ENCODE measurements around the gene MS4A4A.

DNA sequence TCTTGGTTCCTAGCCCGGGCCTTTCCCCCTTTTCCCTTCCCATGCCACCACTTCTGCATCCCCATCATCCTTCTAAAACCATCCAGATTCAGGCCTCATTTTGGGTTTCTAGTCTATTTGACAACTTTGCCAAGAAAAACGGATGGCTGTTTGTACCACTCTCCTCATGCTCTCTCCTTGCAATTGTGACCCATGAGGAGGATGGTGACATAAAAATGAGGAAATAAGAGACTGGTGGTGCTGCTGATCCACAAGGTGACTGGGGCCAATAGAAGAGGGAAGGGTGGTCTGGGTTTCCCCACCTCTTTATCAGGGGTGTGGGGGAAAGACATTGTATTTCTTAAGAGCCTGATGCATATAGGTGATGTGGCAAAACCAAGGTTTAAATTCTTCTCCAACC, 1.0 kb downstream of the MS4A4A start:
- TF ChIP-seq, protein P1, sequence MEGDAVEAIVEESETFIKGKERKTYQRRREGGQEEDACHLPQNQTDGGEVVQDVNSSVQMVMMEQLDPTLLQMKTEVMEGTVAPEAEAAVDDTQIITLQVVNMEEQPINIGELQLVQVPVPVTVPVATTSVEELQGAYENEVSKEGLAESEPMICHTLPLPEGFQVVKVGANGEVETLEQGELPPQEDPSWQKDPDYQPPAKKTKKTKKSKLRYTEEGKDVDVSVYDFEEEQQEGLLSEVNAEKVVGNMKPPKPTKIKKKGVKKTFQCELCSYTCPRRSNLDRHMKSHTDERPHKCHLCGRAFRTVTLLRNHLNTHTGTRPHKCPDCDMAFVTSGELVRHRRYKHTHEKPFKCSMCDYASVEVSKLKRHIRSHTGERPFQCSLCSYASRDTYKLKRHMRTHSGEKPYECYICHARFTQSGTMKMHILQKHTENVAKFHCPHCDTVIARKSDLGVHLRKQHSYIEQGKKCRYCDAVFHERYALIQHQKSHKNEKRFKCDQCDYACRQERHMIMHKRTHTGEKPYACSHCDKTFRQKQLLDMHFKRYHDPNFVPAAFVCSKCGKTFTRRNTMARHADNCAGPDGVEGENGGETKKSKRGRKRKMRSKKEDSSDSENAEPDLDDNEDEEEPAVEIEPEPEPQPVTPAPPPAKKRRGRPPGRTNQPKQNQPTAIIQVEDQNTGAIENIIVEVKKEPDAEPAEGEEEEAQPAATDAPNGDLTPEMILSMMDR (IDR thresholded peaks at IDR 0.05), result no peak
- no peak for TF ChIP-seq POLR2A (IDR thresholded peaks at IDR 0.05)

All from thyroid gland (tissue), 4 donors.